ENCODE measurements around the gene PHF2. TPM values are rescaled to one million over a fixed set of nuclear protein-coding genes. Genes with fewer than 3 reads are reported as not detected.
A peak's percentile ranks its signal among the peaks of the same experiment; 100 is the strongest.

Gene PHF2
- total RNA-seq, 1 experiment from 2014 or later: 17.4 TPM

DNA sequence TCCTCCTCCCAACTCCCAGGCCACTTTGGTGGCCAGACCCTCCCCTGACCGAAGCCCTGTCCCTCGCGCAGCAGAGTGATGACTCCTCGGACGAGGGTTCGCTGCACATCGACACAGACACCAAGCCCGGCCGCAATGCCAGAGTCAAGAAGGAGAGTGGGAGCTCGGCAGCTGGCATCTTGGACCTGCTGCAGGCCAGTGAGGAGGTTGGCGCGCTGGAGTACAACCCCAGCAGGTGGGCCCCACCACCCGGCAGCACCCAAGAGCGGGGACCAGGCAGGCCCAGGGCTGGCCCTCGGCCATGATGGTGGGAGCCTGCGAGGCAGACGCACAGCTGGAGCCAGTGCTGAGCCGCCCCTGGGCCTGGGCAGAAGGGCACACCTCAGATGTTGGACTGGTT, 90.6 kb downstream of the PHF2 start:
- H3K4me1 Mint-ChIP-seq: peaks cover 0 to 11% of the 10 kb centered on the region in 2 experiments; a peak in 2 of 4 replicates
- Histone ChIP-seq H3K9me3 (ENCODE audit: control insufficient read depth, low read depth, low read length) (no peaks in the 10 kb centered on the region), H3K18ac (ENCODE audit: insufficient read length, low read depth, low read length) (no peak overlapping the region), H3K23ac (ENCODE audit: insufficient read length, low read depth, low read length) (no peak overlapping the region), H3K23me2 (ENCODE audit: insufficient read length, low read depth, low read length, poor library complexity, severe bottlenecking) (no peaks in the 10 kb centered on the region), H2BK15ac (ENCODE audit: low read depth, low read length) (no peak overlapping the region), H3K14ac (ENCODE audit: insufficient read depth, low read length) (no peak overlapping the region), H3T11ph (ENCODE audit: low read length) (no peak overlapping the region), H3K56ac (ENCODE audit: insufficient read length, low read depth, low read length) (no peak overlapping the region), H3K79me2 (ENCODE audit: insufficient read depth, low read length) (no peaks in the 10 kb centered on the region), H4K5ac (ENCODE audit: insufficient read length, low read depth, low read length) (no peak overlapping the region), H4K20me1 (ENCODE audit: control insufficient read depth, insufficient read depth, insufficient read length) (no peaks in the 10 kb centered on the region), H2BK120ac (ENCODE audit: low read depth, low read length, poor library complexity, severe bottlenecking) (no peak overlapping the region), H4K8ac (replicated peaks; ENCODE audit: insufficient read length, low read depth, low read length) (no peak overlapping the region), H3K4me2 (ENCODE audit: insufficient read depth, insufficient read length, low read length) (no peak overlapping the region), H4K91ac (ENCODE audit: insufficient read length, low read depth, low read length) (no peak overlapping the region), H3K27ac (ENCODE audit: insufficient read length, low read depth, low read length) (no peak overlapping the region), H3K79me1 (ENCODE audit: insufficient read depth, low read depth, low read length, poor library complexity, severe bottlenecking) (no peaks in the 10 kb centered on the region), H3K4me1 (ENCODE audit: insufficient read depth, low read length) (no peaks in the 10 kb centered on the region), H2AK5ac (ENCODE audit: insufficient read length, low read length) (no peak overlapping the region), H3K27me3 (ENCODE audit: insufficient read depth, low read length) (no peaks in the 10 kb centered on the region), H2BK12ac (ENCODE audit: insufficient read length, low read depth, low read length) (no peak overlapping the region), H2BK20ac (ENCODE audit: low read depth, low read length, poor library complexity, severe bottlenecking) (no peak overlapping the region), H3K4ac (ENCODE audit: low read depth, low read length) (no peak overlapping the region), H2BK5ac (ENCODE audit: insufficient read length, low read length) (no peak overlapping the region), H2AFZ (ENCODE audit: low read length) (no peak overlapping the region), H3K9ac (ENCODE audit: extremely low read depth, insufficient read length, low read length) (no peak overlapping the region)
- no peaks in the 10 kb centered on the region; the same call in 1 of the 2 replicates for H3K27me3 Mint-ChIP-seq (ENCODE audit: low read depth)
- no peak for TF ChIP-seq CTCF (conservative IDR thresholded peaks at IDR 0.05)
- WGBS (ENCODE audit: extremely low coverage, insufficient read length, low lambda C conversion rate): no CpG with 5 or more reads among the region's 18 CpGs
- H3K27ac Mint-ChIP-seq: no peak overlapping the region
- DNase-seq: peak; percentile 18
- no peak overlapping the region for H3K4me3 Mint-ChIP-seq
- H3K36me3 Mint-ChIP-seq (ENCODE audit: insufficient read depth in 1 of 3, low read depth in 3 of 3): peaks cover 0 to 27% (median 1%) of the 10 kb centered on the region in 3 experiments; a peak in 3 of 7 replicates
- peaks cover 0 to 7% of the 10 kb centered on the region in 2 experiments; a peak in 2 of 5 replicates for H3K9me3 Mint-ChIP-seq

Data from H9 (cell line).